ENCODE measurements around the gene RRP15. TPM values are rescaled to one million over a fixed set of nuclear protein-coding genes. Genes with fewer than 3 reads are reported as not detected.

RRP15 gene
- total RNA-seq, 1 experiment from 2014 or later: 32.1 TPM

DNA sequence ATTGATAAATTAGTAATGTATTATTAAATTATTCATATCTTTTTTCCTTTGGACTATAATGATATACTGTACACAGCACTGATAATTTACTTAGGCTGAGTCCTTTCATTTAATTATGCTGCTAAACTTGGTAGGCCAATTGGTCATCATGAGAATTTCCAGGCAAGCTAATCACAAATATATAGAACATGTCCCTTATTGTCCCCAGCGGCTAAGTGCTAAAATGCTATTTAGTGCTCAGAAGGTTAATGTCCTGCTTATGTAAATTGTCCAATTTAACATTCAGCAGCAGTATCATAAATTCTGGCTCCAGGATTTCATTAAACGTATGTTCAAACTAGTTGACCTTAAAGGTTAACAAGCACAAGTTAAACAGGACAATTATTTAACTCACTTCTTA lies 30.0 kb upstream of the RRP15 start:
- H3K4me3 ChIP-seq (ENCODE audit: low read depth in 2 of 2, low read length in 2 of 2): no peak overlapping the region
- intact Hi-C loops (cut with micrococcal nuclease; ENCODE audit: unreplicated experiment): no loop called here
- TF ChIP-seq, protein P1, sequence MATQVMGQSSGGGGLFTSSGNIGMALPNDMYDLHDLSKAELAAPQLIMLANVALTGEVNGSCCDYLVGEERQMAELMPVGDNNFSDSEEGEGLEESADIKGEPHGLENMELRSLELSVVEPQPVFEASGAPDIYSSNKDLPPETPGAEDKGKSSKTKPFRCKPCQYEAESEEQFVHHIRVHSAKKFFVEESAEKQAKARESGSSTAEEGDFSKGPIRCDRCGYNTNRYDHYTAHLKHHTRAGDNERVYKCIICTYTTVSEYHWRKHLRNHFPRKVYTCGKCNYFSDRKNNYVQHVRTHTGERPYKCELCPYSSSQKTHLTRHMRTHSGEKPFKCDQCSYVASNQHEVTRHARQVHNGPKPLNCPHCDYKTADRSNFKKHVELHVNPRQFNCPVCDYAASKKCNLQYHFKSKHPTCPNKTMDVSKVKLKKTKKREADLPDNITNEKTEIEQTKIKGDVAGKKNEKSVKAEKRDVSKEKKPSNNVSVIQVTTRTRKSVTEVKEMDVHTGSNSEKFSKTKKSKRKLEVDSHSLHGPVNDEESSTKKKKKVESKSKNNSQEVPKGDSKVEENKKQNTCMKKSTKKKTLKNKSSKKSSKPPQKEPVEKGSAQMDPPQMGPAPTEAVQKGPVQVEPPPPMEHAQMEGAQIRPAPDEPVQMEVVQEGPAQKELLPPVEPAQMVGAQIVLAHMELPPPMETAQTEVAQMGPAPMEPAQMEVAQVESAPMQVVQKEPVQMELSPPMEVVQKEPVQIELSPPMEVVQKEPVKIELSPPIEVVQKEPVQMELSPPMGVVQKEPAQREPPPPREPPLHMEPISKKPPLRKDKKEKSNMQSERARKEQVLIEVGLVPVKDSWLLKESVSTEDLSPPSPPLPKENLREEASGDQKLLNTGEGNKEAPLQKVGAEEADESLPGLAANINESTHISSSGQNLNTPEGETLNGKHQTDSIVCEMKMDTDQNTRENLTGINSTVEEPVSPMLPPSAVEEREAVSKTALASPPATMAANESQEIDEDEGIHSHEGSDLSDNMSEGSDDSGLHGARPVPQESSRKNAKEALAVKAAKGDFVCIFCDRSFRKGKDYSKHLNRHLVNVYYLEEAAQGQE (IDR thresholded peaks at IDR 0.05; ENCODE audit: insufficient read depth in 1 of 2, low read depth in 2 of 2, low read length in 1 of 2): no peak
- TF ChIP-seq SIN3A (IDR thresholded peaks at IDR 0.05; ENCODE audit: borderline replicate concordance, insufficient read depth, low read depth, low read length) (no peak), POLR2AphosphoS5 (IDR thresholded peaks at IDR 0.05; ENCODE audit: low read depth, low read length) (no peak), TCF7L2 (IDR thresholded peaks at IDR 0.05; ENCODE audit: low read depth, low read length) (no peak)
- TF ChIP-seq, protein P2, sequence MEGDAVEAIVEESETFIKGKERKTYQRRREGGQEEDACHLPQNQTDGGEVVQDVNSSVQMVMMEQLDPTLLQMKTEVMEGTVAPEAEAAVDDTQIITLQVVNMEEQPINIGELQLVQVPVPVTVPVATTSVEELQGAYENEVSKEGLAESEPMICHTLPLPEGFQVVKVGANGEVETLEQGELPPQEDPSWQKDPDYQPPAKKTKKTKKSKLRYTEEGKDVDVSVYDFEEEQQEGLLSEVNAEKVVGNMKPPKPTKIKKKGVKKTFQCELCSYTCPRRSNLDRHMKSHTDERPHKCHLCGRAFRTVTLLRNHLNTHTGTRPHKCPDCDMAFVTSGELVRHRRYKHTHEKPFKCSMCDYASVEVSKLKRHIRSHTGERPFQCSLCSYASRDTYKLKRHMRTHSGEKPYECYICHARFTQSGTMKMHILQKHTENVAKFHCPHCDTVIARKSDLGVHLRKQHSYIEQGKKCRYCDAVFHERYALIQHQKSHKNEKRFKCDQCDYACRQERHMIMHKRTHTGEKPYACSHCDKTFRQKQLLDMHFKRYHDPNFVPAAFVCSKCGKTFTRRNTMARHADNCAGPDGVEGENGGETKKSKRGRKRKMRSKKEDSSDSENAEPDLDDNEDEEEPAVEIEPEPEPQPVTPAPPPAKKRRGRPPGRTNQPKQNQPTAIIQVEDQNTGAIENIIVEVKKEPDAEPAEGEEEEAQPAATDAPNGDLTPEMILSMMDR (IDR thresholded peaks at IDR 0.05): no peak
- H3K9me3 ChIP-seq (ENCODE audit: control insufficient read depth, insufficient read depth, low read depth, low read length): 0 out of 2 replicates have a peak, but pooled peaks cover 5% of the 10 kb centered on the region
- in situ Hi-C loops (cut with HindIII; ENCODE audit: low pct_unique_long_range_greater_than_20kb, low sequenced_read_pairs): no loop called here
- H3K36me3 ChIP-seq (ENCODE audit: control insufficient read depth, insufficient read depth, low read length): no peaks in the 10 kb centered on the region
- no TSS peak for BruUV-seq (replicated peaks)
- no peaks in the 10 kb centered on the region for H3K4me1 ChIP-seq (ENCODE audit: control insufficient read depth, insufficient read depth, low read length)
- ATAC-seq (no peak), DNase-seq (ENCODE audit: low read depth, low spot score) (no peak)
- H3K27me3 ChIP-seq (ENCODE audit: control insufficient read depth, insufficient read depth, low read length): 0 out of 2 replicates have a peak, but pooled peaks cover 2% of the 10 kb centered on the region
- ChIA-PET CTCF (no interaction called here), POLR2A (no interaction called here)
- H3K27ac ChIP-seq (ENCODE audit: low read length): no peak overlapping the region

DNA sequence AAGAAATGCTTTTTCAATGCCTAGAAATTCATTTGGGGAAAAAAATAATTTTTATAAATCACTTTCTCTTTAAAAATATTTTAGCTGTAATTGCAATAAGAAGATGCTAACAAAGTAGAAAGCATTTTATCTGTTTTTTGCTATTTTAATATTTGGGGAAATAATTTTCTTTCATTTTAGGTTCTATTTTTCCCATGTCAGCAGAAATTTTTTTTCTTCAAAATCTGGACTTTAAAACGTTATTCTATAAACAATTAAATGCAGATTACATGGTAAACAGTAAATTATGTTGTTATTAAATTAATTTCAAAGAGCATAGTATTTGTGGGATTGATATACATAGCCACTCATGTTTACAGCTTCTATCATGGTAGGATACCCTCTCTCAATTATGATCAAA lies 27.7 kb upstream of the RRP15 start:
- intact Hi-C loops (cut with micrococcal nuclease; ENCODE audit: unreplicated experiment): no loop called here
- Histone ChIP-seq H3K27me3 (ENCODE audit: control insufficient read depth, insufficient read depth, low read length) (no peaks in the 10 kb centered on the region), H3K4me1 (ENCODE audit: control insufficient read depth, insufficient read depth, low read length) (no peaks in the 10 kb centered on the region), H3K9me3 (ENCODE audit: control insufficient read depth, insufficient read depth, low read depth, low read length) (0 out of 2 replicates have a peak, but pooled peaks cover 5% of the 10 kb centered on the region), H3K4me3 (ENCODE audit: low read depth in 2 of 2, low read length in 2 of 2) (no peak overlapping the region), H3K27ac (ENCODE audit: low read length) (no peak overlapping the region), H3K36me3 (ENCODE audit: control insufficient read depth, insufficient read depth, low read length) (no peaks in the 10 kb centered on the region)
- ATAC-seq: no peak
- CTCF ChIA-PET: no interaction called here
- POLR2A ChIA-PET: no interaction called here
- in situ Hi-C loops (cut with HindIII; ENCODE audit: low pct_unique_long_range_greater_than_20kb, low sequenced_read_pairs): no loop called here
- no peak for DNase-seq (ENCODE audit: low read depth, low spot score)
- BruUV-seq (replicated peaks): no TSS peak
- no peak for TF ChIP-seq SIN3A (IDR thresholded peaks at IDR 0.05; ENCODE audit: borderline replicate concordance, insufficient read depth, low read depth, low read length)

DNA sequence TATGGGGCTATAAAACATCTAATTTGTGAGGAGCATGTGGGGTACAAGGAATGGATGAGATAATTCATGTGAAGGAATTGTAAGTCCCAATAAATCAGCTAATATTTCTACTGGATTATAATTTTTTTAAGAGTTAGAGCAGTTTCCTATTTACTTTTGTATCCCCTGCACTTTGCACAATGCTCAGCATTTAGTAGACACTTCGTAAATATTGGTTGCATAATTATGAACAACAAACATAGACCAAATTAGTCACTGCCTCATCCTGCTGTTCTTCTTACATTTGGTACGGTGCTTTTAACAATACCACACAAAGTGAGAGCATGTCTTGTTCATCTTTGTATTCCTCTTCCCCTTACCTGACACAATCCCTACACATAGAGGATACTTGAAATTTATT lies 27.1 kb upstream of the RRP15 start:
- no peaks in the 10 kb centered on the region for H3K27me3 ChIP-seq (ENCODE audit: control insufficient read depth, insufficient read depth, low read length)
- H3K4me1 ChIP-seq (ENCODE audit: control insufficient read depth, insufficient read depth, low read length): no peaks in the 10 kb centered on the region
- ChIA-PET CTCF (no interaction called here), POLR2A (no interaction called here)
- H3K4me3 ChIP-seq (ENCODE audit: low read depth in 2 of 2, low read length in 2 of 2): no peak overlapping the region
- in situ Hi-C loops (cut with HindIII; ENCODE audit: low pct_unique_long_range_greater_than_20kb, low sequenced_read_pairs): no loop called here
- ATAC-seq (no peak), DNase-seq (ENCODE audit: low read depth, low spot score) (no peak)
- H3K9me3 ChIP-seq (ENCODE audit: control insufficient read depth, insufficient read depth, low read depth, low read length): 0 out of 2 replicates have a peak, but pooled peaks cover 5% of the 10 kb centered on the region
- H3K27ac ChIP-seq (ENCODE audit: low read length): no peak overlapping the region
- intact Hi-C loops (cut with micrococcal nuclease; ENCODE audit: unreplicated experiment): no loop called here
- BruUV-seq (replicated peaks): no TSS peak
- TF ChIP-seq, protein P2 (IDR thresholded peaks at IDR 0.05): no peak
- TF ChIP-seq TCF7L2 (IDR thresholded peaks at IDR 0.05; ENCODE audit: low read depth, low read length) (no peak), POLR2AphosphoS5 (IDR thresholded peaks at IDR 0.05; ENCODE audit: low read depth, low read length) (no peak), SIN3A (IDR thresholded peaks at IDR 0.05; ENCODE audit: borderline replicate concordance, insufficient read depth, low read depth, low read length) (no peak)
- TF ChIP-seq, protein P1 (IDR thresholded peaks at IDR 0.05; ENCODE audit: insufficient read depth in 1 of 2, low read depth in 2 of 2, low read length in 1 of 2): no peak
- H3K36me3 ChIP-seq (ENCODE audit: control insufficient read depth, insufficient read depth, low read length): no peaks in the 10 kb centered on the region

Data from Panc1 (cell line).